BLaER1 (cell line): Measurements from ENCODE around the gene CKS1B.
"Not testable (repeated sequence)": the region's sequence is repeated elsewhere in the genome, so short reads cannot be mapped to it uniquely, and the experiment has no call there.

Experiments used
- H3K27ac ChIP-seq: shearing (Covaris generic); formaldehyde crosslinking; 2 replicates; pipeline ENCODE4 v1.8.1; 2022
- H3K27me3 ChIP-seq: shearing (Covaris generic); formaldehyde crosslinking; 2 replicates; pipeline ENCODE4 v1.8.1; 2022
- H3K36me3 ChIP-seq: shearing (Covaris generic); formaldehyde crosslinking; 2 replicates; pipeline ENCODE4 v1.8.1; 2022
- H3K4me1 ChIP-seq: shearing (Covaris generic); formaldehyde crosslinking; 2 replicates; pipeline ENCODE4 v1.8.1; 2022
- H3K4me2 ChIP-seq: shearing (Covaris generic); formaldehyde crosslinking; 2 replicates; pipeline ENCODE4 v1.8.1; 2022
- H3K4me3 ChIP-seq: shearing (Covaris generic); formaldehyde crosslinking; 2 replicates; pipeline ENCODE4 v1.8.1; 2022
- H3K9ac ChIP-seq: shearing (Covaris generic); formaldehyde crosslinking; 2 replicates; pipeline ENCODE4 v1.8.1; 2022
- H3K9me3 ChIP-seq: shearing (Covaris generic); formaldehyde crosslinking; 2 replicates; pipeline ENCODE4 v1.8.1; 2022
- H4K20me1 ChIP-seq: shearing (Covaris generic); formaldehyde crosslinking; 2 replicates; pipeline ENCODE4 v1.8.1; 2022
- Cebpa-rat ChIP-seq: shearing (Covaris generic); IDR thresholded peaks from 2 replicates; pipeline ENCODE4 v1.8.1; 2022

The CKS1B gene

GRCh38 chr1:154982897-154983648 lies 8.6 kb downstream of the CKS1B start, which contains the start of gene FLAD1:
Gene FLAD1, plus strand, starts transcription at chr1:154983344. Its CDS starts 351 bp downstream, at chr1:154983695.
- no peak for TF ChIP-seq Cebpa-rat
- peak within 1 kb of the TSS; percentile 86 for H3K27ac ChIP-seq
- H3K4me3 ChIP-seq, result peak within 1 kb of the TSS; percentile 94
- H3K4me1 ChIP-seq, result peaks cover 40% of the 10 kb centered on the region
- no peaks in the 10 kb centered on the region for H3K9me3 ChIP-seq
- peaks cover 66% of the 10 kb centered on the region for H3K36me3 ChIP-seq
- H3K27me3 ChIP-seq, result no peaks in the 10 kb centered on the region
- H3K9ac ChIP-seq, result peak within 1 kb of the TSS; percentile 96
- peaks cover 17% of the 10 kb centered on the region for H4K20me1 ChIP-seq
- H3K4me2 ChIP-seq, result peak within 1 kb of the TSS; percentile 99

GRCh38 chr1:154983776-154984466 lies 9.4 kb downstream of the CKS1B start:
- peak overlapping the region; percentile 86 for H3K27ac ChIP-seq
- TF ChIP-seq Cebpa-rat, result no peak
- H3K36me3 ChIP-seq, result peaks cover 69% of the 10 kb centered on the region

GRCh38 chr1:154986736-154987135 lies 12.3 kb downstream of the CKS1B start:
- not testable (repeated sequence) for H3K27ac ChIP-seq, H3K9me3 ChIP-seq, H3K9ac ChIP-seq, H3K27me3 ChIP-seq, H3K4me2 ChIP-seq, H3K4me3 ChIP-seq
- peaks cover 68% of the 10 kb centered on the region for H3K36me3 ChIP-seq
- H3K4me1 ChIP-seq, result peaks cover 48% of the 10 kb centered on the region
- peaks cover 42% of the 10 kb centered on the region for H4K20me1 ChIP-seq

More at GRCh38 chr1:154983776-154984466, 9.4 kb downstream of the CKS1B start:
- Histone ChIP-seq H3K4me3 (peak overlapping the region; percentile 94), H4K20me1 (peaks cover 26% of the 10 kb centered on the region), H3K27me3 (no peaks in the 10 kb centered on the region), H3K9ac (peak overlapping the region; percentile 96), H3K4me2 (peak overlapping the region; percentile 99), H3K4me1 (peaks cover 43% of the 10 kb centered on the region), H3K9me3 (no peaks in the 10 kb centered on the region)

- TF ChIP-seq Cebpa-rat, result no peak
- no peak overlapping the region for H3K27ac ChIP-seq
- H3K27me3 ChIP-seq, result no peaks in the 10 kb centered on the region
- no peak overlapping the region for H3K4me2 ChIP-seq
- H3K9me3 ChIP-seq, result no peaks in the 10 kb centered on the region
- no peak overlapping the region for H3K4me3 ChIP-seq
- H3K36me3 ChIP-seq, result peaks cover 71% of the 10 kb centered on the region
- peaks cover 42% of the 10 kb centered on the region for H3K4me1 ChIP-seq
- H4K20me1 ChIP-seq, result peaks cover 42% of the 10 kb centered on the region
- H3K9ac ChIP-seq, result no peak overlapping the region
These were observed 12.8 kb downstream of the CKS1B start for GRCh38 chr1:154987326-154987725.

- Histone ChIP-seq H3K4me1 (peaks cover 47% of the 10 kb centered on the region), H3K9me3 (no peaks in the 10 kb centered on the region), H3K4me2 (no peak overlapping the region; the same call in 1 of the 2 replicates), H4K20me1 (peaks cover 42% of the 10 kb centered on the region), H3K9ac (peak overlapping the region; percentile 41; the same call in 1 of the 2 replicates), H3K4me3 (no peak overlapping the region), H3K36me3 (peaks cover 79% of the 10 kb centered on the region), H3K27me3 (no peaks in the 10 kb centered on the region), H3K27ac (no peak overlapping the region)
- TF ChIP-seq Cebpa-rat, result no peak
These were observed 13.8 kb downstream of the CKS1B start for GRCh38 chr1:154988058-154988954.

- H3K36me3 ChIP-seq, result peaks cover 84% of the 10 kb centered on the region
- H3K9ac ChIP-seq, result peak overlapping the region; percentile 41; the same call in 1 of the 2 replicates
These were observed 14.8 kb downstream of the CKS1B start for GRCh38 chr1:154989195-154989860.

GRCh38 chr1:154990276-154990675 lies 15.8 kb downstream of the CKS1B start:
- no peak for TF ChIP-seq Cebpa-rat
- Histone ChIP-seq H3K27ac (no peak overlapping the region), H3K36me3 (peaks cover 80% of the 10 kb centered on the region), H4K20me1 (peaks cover 38% of the 10 kb centered on the region), H3K4me1 (peaks cover 50% of the 10 kb centered on the region), H3K9me3 (no peaks in the 10 kb centered on the region), H3K9ac (no peak overlapping the region), H3K4me3 (no peak overlapping the region), H3K27me3 (no peaks in the 10 kb centered on the region), H3K4me2 (no peak overlapping the region)

More at GRCh38 chr1:154989195-154989860, 14.8 kb downstream of the CKS1B start:
- Histone ChIP-seq H3K9me3 (no peaks in the 10 kb centered on the region), H4K20me1 (peaks cover 38% of the 10 kb centered on the region), H3K27me3 (no peaks in the 10 kb centered on the region), H3K4me1 (peaks cover 50% of the 10 kb centered on the region), H3K27ac (no peak overlapping the region), H3K4me2 (no peak overlapping the region), H3K4me3 (no peak overlapping the region)
- no peak for TF ChIP-seq Cebpa-rat

GRCh38 chr1:154992721-154993571 lies 18.5 kb downstream of the CKS1B start:
- no peak overlapping the region for H3K9ac ChIP-seq
- peak overlapping the region; percentile 41; the same call in 1 of the 2 replicates for H3K27ac ChIP-seq
- TF ChIP-seq Cebpa-rat, result no peak
- H3K4me1 ChIP-seq, result peaks cover 66% of the 10 kb centered on the region
- H3K9me3 ChIP-seq, result no peaks in the 10 kb centered on the region
- H3K4me3 ChIP-seq, result no peak overlapping the region
- H4K20me1 ChIP-seq, result peaks cover 26% of the 10 kb centered on the region
- no peaks in the 10 kb centered on the region for H3K27me3 ChIP-seq
- peak overlapping the region; percentile 51 for H3K4me2 ChIP-seq
- peaks cover 55% of the 10 kb centered on the region for H3K36me3 ChIP-seq
